Astrocyte of the spinal cord (primary cell): ENCODE data around the gene KMT2E.

ENCODE experiments used
- DNase-seq: peaks from one replicate; pipeline ENCODE4 v3.0.0; 2011; ENCODE audit warnings: low read depth, low spot score
- H3K4me3 ChIP-seq: 2 replicates; pipeline ENCODE4 v1.5.1; 2011; ENCODE audit warnings: low read depth, mild to moderate bottlenecking, low read length, moderate library complexity
- in situ Hi-C: cut with HindIII; loops from 2 replicates; pipeline ENCODE4 v1.10.0; 2017; ENCODE audit warnings: low sequenced_read_pairs
- TF ChIP-seq, protein P1 (sequence below): IDR thresholded peaks from 2 replicates; pipeline ENCODE4 v1.5.1; 2012; ENCODE audit warnings: low read depth, mild to moderate bottlenecking, low read length, inconsistent platforms

KMT2E gene

DNA sequence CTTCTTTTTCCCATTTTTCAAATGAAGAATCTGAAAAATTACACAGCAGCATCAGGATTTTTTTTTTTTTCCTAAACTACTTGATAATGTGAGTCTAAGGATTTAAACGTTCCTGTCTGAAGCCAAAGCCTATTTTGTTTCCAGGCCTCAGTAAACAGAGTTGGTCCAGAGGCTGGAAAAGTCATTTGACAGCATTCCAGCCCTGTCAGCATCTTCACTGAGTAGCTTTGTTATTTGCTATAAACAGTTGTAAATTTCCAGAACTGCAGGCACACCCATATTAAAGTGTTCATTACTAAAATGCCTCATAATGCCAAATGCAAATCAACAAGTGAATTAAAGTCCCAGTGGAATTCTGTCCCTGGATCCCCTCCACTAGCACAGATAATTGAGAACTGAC is 35.5 kb upstream of the KMT2E start:
- TF ChIP-seq, protein P1, sequence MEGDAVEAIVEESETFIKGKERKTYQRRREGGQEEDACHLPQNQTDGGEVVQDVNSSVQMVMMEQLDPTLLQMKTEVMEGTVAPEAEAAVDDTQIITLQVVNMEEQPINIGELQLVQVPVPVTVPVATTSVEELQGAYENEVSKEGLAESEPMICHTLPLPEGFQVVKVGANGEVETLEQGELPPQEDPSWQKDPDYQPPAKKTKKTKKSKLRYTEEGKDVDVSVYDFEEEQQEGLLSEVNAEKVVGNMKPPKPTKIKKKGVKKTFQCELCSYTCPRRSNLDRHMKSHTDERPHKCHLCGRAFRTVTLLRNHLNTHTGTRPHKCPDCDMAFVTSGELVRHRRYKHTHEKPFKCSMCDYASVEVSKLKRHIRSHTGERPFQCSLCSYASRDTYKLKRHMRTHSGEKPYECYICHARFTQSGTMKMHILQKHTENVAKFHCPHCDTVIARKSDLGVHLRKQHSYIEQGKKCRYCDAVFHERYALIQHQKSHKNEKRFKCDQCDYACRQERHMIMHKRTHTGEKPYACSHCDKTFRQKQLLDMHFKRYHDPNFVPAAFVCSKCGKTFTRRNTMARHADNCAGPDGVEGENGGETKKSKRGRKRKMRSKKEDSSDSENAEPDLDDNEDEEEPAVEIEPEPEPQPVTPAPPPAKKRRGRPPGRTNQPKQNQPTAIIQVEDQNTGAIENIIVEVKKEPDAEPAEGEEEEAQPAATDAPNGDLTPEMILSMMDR = no peak

DNA sequence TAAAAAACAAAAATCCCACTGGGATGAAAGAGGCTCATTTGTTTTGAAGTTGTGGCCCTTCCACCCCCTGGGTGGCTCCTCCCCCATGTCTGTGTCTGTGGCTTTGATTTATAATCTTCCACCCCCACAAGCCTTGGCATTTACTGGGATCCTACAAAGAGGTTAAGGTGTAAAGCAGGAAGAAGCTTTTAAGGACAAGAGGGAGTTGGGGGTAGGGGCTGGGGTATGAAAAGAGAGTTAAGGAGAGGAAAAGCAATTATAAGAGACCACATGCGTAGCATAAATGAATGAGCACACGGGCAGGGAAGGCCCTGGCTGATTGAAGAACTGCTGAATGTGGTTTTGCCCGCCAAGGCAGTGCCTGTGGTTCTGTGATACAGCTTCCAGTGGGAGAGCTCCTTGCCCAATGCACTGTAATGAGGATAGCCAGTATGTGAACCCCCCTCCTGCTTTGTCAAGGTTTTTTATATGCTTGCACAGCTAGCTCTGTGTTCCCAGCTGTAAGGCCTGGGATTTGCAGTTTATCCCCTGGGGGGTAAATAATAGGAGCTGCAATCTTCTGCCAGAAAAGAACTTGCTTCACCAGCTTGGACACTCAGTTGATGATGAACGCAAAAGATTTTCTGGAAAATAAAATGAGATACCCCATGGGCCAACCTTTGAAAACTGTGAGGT is 34.7 kb upstream of the KMT2E start:
- H3K4me3 ChIP-seq = no peak overlapping the region
- peak; percentile 88 for DNase-seq
- TF ChIP-seq, protein P1 = no peak
- in situ Hi-C loops = no loop called here

More for the DNA sequence above, 35.5 kb upstream of the KMT2E start:
- in situ Hi-C loops = no loop called here
- no peak overlapping the region for H3K4me3 ChIP-seq
- DNase-seq = no peak

DNA sequence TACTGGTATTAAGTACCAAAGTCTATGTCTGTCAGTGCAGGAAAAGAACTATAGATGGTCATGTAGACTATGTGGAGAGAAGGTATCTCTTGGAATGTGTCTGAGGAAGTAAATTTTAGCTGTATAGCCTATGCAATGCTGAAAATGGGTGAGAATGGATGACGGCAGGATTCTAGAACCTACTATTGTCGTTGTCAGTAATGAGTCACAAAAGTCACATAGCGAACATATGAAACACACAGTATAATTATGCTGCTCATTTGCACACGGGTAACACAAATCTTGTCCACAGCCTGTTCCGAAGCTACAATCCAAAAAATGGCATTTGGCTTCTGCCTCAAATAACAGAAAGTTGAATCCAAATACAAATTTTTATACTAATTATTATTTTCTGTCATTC is 33.6 kb upstream of the KMT2E start:
- TF ChIP-seq, protein P1 = no peak
- in situ Hi-C loops = no loop called here
- H3K4me3 ChIP-seq = no peak overlapping the region
- no peak for DNase-seq

DNA sequence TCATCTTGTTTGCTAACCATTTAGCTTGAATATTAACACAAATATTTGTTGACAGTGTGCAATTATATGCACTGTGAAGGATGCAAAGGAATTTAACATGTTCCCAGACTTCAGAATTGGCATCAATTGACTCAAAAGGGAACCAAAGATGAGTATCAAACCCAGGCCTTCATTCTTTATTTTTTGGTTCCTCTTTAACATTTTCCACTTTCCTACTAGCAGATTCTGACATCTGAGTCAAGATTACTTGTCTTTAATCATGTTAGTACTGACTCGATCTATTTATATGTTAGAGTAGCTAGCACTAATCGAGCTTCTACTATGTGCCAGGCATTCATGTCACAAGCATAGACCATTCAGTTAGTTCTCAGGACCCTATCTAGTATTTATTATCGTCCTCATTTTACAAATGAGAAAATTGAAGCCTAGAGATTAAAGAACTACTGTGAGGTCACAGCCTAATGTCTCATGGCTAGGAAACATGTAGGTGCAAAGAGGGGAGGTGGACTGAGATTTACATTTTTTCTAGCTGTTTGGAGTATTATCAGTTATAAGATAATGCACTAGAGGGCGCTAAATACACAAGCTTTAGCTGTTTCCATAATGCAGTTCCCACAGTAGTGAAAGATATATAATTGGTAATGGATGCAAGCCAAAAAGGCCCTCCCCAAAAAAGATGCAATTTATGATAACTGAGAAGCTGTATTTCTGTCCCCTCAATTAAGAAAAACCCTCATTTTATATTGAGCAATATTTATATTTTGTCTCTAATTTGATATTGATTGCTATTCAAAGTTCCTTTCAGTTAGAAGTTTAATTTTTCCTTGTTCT is 32.9 kb upstream of the KMT2E start:
- H3K4me3 ChIP-seq = no peak overlapping the region
- peak; percentile 69 for DNase-seq
- TF ChIP-seq, protein P1 = peak; percentile 51
- in situ Hi-C loops = no loop called here

DNA sequence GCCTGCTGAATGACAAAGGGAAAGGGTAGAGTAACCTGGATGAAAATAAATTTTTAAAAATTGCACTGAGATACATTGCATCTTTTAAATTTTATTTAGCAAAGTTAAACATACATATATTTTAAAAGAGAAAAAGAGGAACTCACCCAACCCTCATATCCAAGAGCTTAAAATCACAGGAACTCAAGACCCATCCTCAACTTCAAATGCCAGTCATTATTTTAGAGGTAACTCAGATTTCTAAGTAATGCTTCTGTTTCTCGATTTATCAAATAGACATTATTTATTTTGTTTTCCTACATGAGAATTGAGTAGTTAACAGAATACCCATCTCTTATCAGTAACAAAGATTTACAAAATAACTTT is 32.4 kb upstream of the KMT2E start:
- DNase-seq = no peak
- in situ Hi-C loops = no loop called here
- TF ChIP-seq, protein P1 = no peak
- H3K4me3 ChIP-seq = no peak overlapping the region

DNA sequence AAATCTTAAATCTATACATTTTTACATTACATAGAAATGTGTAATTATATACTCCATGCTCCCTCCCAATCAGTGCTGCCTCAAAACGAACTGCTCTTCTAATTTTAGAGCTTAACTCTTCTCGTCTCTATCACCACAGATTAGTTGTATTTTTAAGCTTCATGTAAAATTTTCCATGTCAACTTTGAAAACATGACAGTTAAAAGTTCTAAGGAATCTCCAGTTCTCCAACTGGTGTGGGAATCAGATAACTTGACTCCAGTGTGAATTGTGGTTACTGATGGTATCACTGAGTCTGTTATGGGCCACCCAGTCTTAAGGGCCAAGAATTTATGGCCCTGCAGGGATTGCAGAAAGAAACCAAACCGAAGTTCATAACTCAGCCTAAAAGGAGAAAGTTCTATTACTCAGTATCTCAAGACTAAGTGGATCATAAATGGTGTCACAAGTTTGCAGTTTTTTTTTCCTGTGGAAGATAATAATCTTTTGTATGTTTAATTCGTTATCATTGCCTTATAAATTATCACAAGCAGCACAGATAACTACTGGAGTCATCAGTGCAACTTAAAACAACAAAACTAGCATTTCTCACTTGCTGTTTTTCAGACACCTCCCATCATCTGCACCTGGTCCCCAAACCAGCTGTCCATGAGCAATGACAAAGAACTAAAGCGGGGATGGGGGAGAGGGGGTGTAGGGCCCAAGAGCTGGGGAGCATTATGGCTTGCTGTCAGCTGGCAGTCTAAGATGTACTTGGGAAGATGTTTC is 31.5 kb upstream of the KMT2E start:
- no peak for DNase-seq
- TF ChIP-seq, protein P1 = no peak
- no peak overlapping the region for H3K4me3 ChIP-seq
- in situ Hi-C loops = no loop called here
